GM21723 (cell line): ENCODE results near the gene PLA2G2F.
"Not testable (repeated sequence)": the region's sequence is repeated elsewhere in the genome, so short reads cannot be mapped to it uniquely, and the experiment has no call there.

Source experiments
- ATAC-seq: cut with Tn5 transposase; IDR thresholded peaks from one replicate; pipeline ENCODE4 v1.9.1; 2021; ENCODE audit warnings: mild to moderate bottlenecking, moderate library complexity; ENCODE audit not compliant: unreplicated experiment

PLA2G2F gene

GRCh38 chr1:20112279-20113000, 26.7 kb upstream of the PLA2G2F start:
- ATAC-seq: no peak

- ATAC-seq: no peak
These were observed 25.0 kb upstream of the PLA2G2F start for GRCh38 chr1:20114021-20114648.

- no peak for ATAC-seq
These were observed 23.6 kb upstream of the PLA2G2F start for GRCh38 chr1:20115479-20115878.

- ATAC-seq: no peak
These were observed 23.2 kb upstream of the PLA2G2F start for GRCh38 chr1:20115916-20116315.

GRCh38 chr1:20117236-20117635, 21.9 kb upstream of the PLA2G2F start:
- no peak for ATAC-seq

GRCh38 chr1:20119347-20119746, 19.8 kb upstream of the PLA2G2F start, which contains the start of gene PLA2G2D:
Gene PLA2G2D, minus strand, starts transcription at chr1:20119536. Its CDS starts 38 bp downstream, at chr1:20119498.
- no peak for ATAC-seq

- ATAC-seq: no peak
These were observed 18.3 kb upstream of the PLA2G2F start for GRCh38 chr1:20120796-20121195.

- no peak for ATAC-seq
These were observed 15.2 kb upstream of the PLA2G2F start for GRCh38 chr1:20123722-20124455.

- ATAC-seq: no peak
These were observed 14.6 kb upstream of the PLA2G2F start for GRCh38 chr1:20124456-20125057.

- ATAC-seq: no peak
These were observed 14.0 kb upstream of the PLA2G2F start for GRCh38 chr1:20125100-20125499.

GRCh38 chr1:20126041-20126805, 12.9 kb upstream of the PLA2G2F start:
- peak; percentile 55 for ATAC-seq

- no peak for ATAC-seq
These were observed 12.2 kb upstream of the PLA2G2F start for GRCh38 chr1:20126806-20127440.

- not testable (repeated sequence) for ATAC-seq
These were observed 8.6 kb upstream of the PLA2G2F start for GRCh38 chr1:20130518-20130917.

GRCh38 chr1:20134995-20135394, 4.1 kb upstream of the PLA2G2F start:
- ATAC-seq: no peak

- ATAC-seq: no peak
These were observed 2.9 kb upstream of the PLA2G2F start for GRCh38 chr1:20136249-20136648.

- no peak for ATAC-seq
These were observed 2.1 kb upstream of the PLA2G2F start for GRCh38 chr1:20137055-20137454.

- ATAC-seq: no peak
These were observed 1.5 kb upstream of the PLA2G2F start for GRCh38 chr1:20137604-20138003.

- no peak for ATAC-seq
These were observed 777 bp upstream of the PLA2G2F start for GRCh38 chr1:20138346-20138745.

GRCh38 chr1:20139776-20140612, 871 bp downstream of the PLA2G2F start:
- no peak for ATAC-seq
